GM21825 (cell line): ENCODE measurements around the gene SPATA24.
"Not testable (repeated sequence)": the region's sequence is repeated elsewhere in the genome, so short reads cannot be mapped to it uniquely, and the experiment has no call there.

Experiments used
- ATAC-seq: cut with Tn5 transposase; IDR thresholded peaks from one replicate; pipeline ENCODE4 v1.9.1; 2021; ENCODE audit warnings: mild to moderate bottlenecking, moderate library complexity; ENCODE audit not compliant: unreplicated experiment

The SPATA24 gene

GRCh38 chr5:139395844-139396640 is 7.8 kb downstream of the SPATA24 start:
- ATAC-seq = no peak

GRCh38 chr5:139394654-139395566 is 9.0 kb downstream of the SPATA24 start, which contains the start of gene PROB1:
Gene PROB1, minus strand, starts transcription at chr5:139395104. Its CDS starts 23 bp downstream, at chr5:139395081.
- ATAC-seq = no peak

DNA sequence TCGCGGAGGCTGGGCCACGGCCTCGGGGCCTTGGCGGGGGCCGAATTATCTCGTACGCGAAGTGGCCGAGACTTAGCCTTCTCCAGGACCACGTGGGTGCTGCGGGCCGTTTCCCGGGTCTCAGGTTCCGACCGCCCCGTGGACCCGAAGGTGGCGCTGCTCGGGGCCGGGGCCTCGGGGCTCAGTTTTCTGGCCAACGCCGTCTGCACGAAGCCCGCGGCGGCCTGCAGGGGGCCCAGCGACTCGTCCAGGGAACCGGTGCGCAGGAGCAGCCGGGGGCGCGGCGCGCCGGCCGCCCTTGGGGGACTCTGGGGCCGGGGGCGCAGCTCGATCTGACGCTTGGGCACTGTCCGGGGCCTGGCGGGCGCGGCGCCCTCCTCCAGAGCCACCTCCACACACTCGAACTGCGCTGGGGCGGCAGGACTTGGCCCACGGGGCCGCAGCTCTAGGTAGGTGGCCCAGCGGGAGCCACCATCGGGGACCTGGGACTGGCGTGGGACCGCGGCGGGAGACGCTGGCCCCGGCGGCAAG is 9.7 kb downstream of the SPATA24 start:
- ATAC-seq = no peak

- ATAC-seq = no peak
Measured at GRCh38 chr5:139393497-139394122, 10.3 kb downstream of the SPATA24 start.

DNA sequence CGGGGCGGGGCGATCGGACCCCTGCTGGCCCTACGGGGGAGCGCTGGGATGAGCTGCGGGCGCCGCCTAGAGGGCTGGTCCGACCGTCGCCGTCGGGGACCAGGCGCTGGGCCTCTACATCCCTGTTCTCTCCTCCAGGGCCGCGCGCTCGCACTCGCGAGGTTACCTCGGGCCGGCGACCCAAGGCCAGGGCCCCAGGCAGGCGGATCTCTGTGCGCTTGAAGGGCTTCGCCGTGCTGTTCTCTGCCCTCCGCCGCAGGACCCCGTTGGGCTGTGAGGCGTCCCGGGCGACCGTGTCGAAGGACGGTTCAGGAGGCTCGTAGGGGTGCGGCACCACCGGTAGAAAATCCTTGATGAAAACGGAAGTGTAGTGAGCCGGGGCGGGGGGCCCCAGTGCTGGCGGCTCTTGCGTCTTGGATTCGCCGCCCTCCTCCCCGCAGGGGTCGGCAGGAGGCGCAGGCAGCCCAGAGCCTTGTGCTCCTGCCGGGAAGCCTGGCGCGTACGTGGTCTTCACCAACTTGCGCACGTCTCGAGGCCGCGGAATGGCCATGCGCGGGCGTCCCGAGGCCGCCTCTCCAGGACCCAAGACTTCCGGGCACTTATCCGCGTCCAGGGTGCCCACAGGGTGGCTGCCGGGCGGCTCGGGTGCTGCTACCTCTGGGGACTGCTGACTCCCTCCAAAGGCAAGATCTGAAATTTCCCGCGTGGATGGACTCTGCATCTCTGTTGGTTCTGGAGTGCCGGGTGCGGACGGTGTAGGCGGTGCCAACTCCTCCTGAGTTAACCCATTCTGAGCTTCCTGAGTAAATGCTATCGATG is 11.0 kb downstream of the SPATA24 start:
- peak; percentile 47 for ATAC-seq

- ATAC-seq = no peak
Measured at GRCh38 chr5:139392324-139392677, 11.6 kb downstream of the SPATA24 start.

- peak; percentile 0 for ATAC-seq
Measured at GRCh38 chr5:139391570-139392323, 12.1 kb downstream of the SPATA24 start.

DNA sequence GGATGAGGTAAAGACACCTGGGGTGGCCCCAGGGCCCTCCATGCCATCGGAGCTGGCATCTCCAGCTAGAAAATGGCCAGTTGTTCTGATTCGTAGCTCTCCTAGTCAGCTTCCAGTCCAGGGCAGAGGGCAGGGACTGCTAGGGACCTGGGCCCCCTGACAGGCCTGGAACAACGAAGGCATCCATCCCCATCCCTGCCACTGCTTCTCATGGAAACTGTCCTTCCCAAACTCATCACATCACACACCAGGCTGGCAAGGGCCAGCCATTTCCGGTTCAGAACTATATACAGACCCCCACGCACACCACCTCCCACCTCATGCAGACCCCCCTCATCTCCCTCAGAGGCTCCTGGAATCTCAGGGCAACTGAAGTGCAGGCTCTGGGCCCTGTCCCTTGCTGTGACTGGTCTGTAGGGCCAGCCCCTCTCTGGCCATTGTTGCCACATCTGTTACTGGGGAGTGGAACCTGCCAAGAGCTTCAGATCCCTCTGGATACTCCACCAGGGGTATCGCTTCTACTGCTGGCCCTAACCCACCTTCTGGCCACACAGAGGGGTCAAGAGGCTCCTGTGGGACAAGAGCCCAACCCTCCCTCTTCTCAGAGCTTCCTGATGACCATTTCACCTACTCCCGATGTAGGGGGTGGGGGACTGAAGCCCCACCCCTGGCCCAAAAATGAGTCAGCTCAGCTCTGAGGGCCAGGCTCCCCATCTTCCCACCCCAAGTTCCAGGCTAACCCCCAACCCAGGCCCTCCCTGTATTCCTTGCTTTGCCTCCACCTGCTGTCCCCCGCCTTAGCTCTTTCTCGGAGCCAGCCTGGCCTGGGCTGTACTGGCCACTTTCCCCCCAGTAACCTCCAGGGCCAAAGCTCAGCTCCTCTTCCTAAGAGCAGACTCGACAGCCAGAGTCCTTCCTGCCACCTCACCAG is 13.0 kb downstream of the SPATA24 start:
- no peak for ATAC-seq

DNA sequence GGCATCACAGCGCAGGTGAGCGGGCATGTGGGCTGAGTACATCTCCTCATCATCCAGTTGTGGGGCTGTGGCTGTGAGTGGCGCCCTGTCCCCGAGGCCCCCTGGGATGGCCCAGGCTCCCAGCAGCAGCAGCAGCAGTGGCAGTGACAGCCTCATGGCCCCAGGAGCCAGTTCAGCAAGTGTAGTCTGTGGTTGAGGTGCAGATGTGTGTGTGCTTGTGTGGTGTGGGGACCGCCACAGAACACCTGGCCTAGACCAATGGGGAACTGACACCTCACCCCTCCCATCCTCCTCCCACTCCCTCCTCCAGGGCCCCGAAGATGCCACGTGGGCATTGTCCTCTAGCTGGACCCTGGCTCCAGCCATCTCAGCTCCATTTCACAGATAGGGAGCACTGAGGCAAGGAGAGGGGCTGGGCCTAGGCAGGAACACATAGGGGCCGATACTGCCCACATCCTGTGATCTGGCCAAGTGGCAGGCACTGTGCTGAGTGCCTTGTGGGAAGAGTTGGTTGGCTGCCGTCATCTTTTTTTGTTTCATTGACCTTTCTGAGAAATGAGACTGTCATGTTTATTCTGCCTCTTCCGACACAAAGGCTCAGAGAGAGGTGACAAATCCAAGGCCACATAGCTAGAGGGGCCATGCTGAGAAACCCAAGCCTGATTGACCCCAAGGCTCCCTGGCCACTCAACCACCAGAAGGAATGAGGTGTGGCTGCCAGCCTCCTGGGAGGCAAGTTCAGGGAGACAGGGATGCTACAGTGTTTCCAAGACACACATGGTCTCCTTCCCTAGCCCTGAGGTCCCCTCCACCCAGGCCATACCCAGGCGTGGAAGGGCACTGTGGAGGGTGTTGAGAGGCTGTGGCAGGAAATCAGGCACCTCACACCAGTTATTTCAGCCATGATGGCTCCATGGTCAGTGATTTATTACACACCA is 13.9 kb downstream of the SPATA24 start, which contains the start of gene MZB1:
MZB1 (minus strand) TSS at position 213 of the 938 bp plus-strand sequence; CDS start at position 156, 57 bp downstream.
- peak; percentile 30 for ATAC-seq

GRCh38 chr5:139388198-139388821 is 15.6 kb downstream of the SPATA24 start:
- ATAC-seq = no peak

DNA sequence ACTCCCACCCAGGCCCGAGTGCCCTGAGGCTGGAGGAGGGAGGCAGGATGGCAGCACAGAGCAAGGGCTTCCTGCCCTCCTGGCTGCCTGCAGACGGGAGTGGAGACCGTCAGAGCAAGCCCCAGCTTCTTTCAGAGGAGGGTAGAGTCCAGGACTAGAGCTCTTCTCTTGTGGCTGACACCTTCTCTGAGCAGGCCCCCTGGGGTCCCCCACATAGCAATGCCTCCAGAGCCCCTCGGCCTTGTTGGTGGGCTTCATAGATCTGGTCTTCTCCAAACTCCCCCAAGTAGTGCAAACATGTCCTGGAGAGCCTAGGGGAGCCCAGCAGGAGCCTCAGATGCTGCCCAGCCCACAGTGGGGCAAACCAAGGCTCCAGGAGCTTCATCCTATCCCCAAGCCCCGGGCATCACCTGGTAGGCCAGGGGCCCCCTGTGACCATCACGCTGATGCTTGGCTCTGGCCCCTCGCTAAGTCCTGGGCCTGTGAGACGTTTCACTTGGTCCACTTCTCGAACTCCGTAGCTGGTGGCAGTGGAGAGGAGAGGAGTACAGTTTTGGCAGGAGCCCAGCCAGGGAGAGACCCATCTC is 16.2 kb downstream of the SPATA24 start:
- ATAC-seq = no peak

- not testable (repeated sequence) for ATAC-seq
Measured at GRCh38 chr5:139386956-139387355, 16.9 kb downstream of the SPATA24 start.

- ATAC-seq = no peak
Measured at GRCh38 chr5:139386050-139386438, 17.8 kb downstream of the SPATA24 start.

DNA sequence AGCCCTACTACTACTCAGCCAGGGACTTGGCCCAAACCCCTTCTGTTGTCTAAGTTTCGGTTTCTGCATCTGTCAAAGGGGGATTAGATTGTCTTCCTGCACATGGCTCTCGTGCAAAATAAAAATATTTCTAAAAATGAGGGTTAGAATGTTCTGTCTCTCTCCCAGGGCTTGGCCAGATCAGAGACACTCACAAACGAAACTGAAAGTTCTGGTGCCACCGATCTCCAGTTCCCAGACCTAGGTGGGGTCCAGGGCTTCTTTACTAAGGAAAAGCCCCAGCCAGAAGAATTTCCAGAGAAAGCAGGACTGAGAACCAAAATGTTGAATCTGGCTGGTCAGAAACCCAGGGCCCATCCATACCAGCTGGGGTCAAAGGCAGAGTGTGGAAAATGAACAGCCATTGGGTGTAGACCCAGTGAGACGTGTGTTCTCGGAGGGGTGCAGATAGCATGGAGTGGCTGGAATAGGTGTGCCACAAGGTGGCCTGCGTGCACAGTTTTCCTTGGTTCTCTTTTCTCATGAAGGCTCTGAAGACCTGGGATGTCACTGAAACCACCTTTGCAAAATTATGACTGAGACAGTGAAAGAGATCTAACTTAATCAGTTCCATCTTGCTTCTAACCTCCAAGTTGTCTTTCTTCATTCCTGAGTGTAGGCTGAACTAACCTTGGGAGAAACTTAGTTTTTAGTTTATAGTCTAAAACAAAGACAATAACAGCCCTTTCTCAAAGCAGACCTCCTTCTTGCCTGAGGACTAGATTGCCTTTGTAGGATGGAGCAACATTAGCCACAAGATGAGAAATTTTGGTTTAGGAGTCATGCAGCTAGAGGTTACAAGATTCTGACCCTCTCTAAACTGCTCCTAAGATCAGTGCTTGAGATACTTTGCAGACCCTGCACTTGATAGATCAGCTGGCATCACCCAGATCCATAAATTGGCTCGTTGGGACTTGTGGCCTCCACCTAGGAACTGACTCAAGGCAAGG is 18.5 kb downstream of the SPATA24 start:
- ATAC-seq = no peak

- ATAC-seq = no peak
Measured at GRCh38 chr5:139384591-139385051, 19.3 kb downstream of the SPATA24 start.
